K562 (cell line): ENCODE data around the gene LIMS1. TPM values are rescaled to one million over a fixed set of nuclear protein-coding genes. Genes with fewer than 3 reads are reported as not detected.

Experiments used
- ADNP ChIP-seq: fragments of 200-800 bp; sonication (Bioruptor generic); IDR thresholded peaks from 2 replicates; pipeline ENCODE4 v1.6.1; 2016; ENCODE audit warnings: missing genetic modification characterization, missing compliant biosample characterization
- CHD1 ChIP-seq: fragments of 200-600 bp; sonication (generic); IDR thresholded peaks from one replicate; pipeline ENCODE4 v1.6.1; 2012; ENCODE audit warnings: mild to moderate bottlenecking, moderate library complexity, low read length, inconsistent platforms
- DPF2 ChIP-seq: fragments of 450-650 bp; IDR thresholded peaks from 2 replicates; pipeline ENCODE4 v1.6.1; 2016
- ERF ChIP-seq: fragments of 450-650 bp; formaldehyde crosslinking; IDR thresholded peaks from 2 replicates; pipeline ENCODE4 v1.4.0; 2020; ENCODE audit warnings: mild to moderate bottlenecking, mixed read lengths
- HES1 ChIP-seq: fragments of 450-650 bp; IDR thresholded peaks from 2 replicates; pipeline ENCODE4 v1.6.1; 2016; ENCODE audit warnings: low read depth, mild to moderate bottlenecking, moderate library complexity
- LEF1 ChIP-seq: fragments of 450-650 bp; IDR thresholded peaks from 2 replicates; pipeline ENCODE4 v1.6.1; 2016; ENCODE audit warnings: mild to moderate bottlenecking
- NFIC ChIP-seq: fragments of 450-650 bp; IDR thresholded peaks from 2 replicates; pipeline ENCODE4 v1.6.1; 2017; ENCODE audit warnings: mild to moderate bottlenecking, inconsistent platforms
- NR2C1 ChIP-seq, 2 experiments: fragments of 450-650 bp; IDR thresholded peaks; 2 replicates each; pipeline ENCODE4 v1.6.1; 2017; ENCODE audit warnings: mild to moderate bottlenecking in 2 of 2, antibody characterized with exemption in 1 of 2, inconsistent platforms in 1 of 2, missing compliant biosample characterization in 1 of 2, missing genetic modification characterization in 1 of 2
- NR4A1 ChIP-seq, 2 experiments: fragments of 250-450 bp in 1 of 2; fragments of 450-650 bp in 1 of 2; sonication (Bioruptor Pico) in 1 of 2; IDR thresholded peaks; 2 replicates each; pipeline versions ENCODE4 v1.4.0 to v1.6.1; 2016 to 2020; ENCODE audit warnings: mild to moderate bottlenecking in 2 of 2, missing compliant biosample characterization in 1 of 2, missing genetic modification characterization in 1 of 2, moderate library complexity in 1 of 2
- RBM39 ChIP-seq: fragments of 200-400 bp; formaldehyde crosslinking; optimal IDR thresholded peaks from 2 replicates; pipeline ENCODE3; 2018; ENCODE audit warnings: low read depth, low read length
- SIX5 ChIP-seq, 2 experiments: IDR thresholded peaks; 2 replicates each; pipeline ENCODE4 v1.6.1; 2011; ENCODE audit warnings: low read length in 2 of 2, borderline replicate concordance in 1 of 2, low read depth in 1 of 2, mild to moderate bottlenecking in 1 of 2, moderate library complexity in 1 of 2; ENCODE audit not compliant: insufficient read depth in 1 of 2
- SNRNP70 ChIP-seq: fragments of 200-400 bp; formaldehyde crosslinking; optimal IDR thresholded peaks from 2 replicates; pipeline ENCODE3; 2017; ENCODE audit warnings: low read depth, low read length
- TAL1 ChIP-seq: fragments of 450-650 bp; IDR thresholded peaks from 2 replicates; pipeline ENCODE4 v1.6.1; 2016; ENCODE audit warnings: mild to moderate bottlenecking
- TEAD4 ChIP-seq, 2 experiments: sonication (generic) in 1 of 2; formaldehyde crosslinking in 1 of 2; IDR thresholded peaks; 2 replicates each; pipeline versions ENCODE4 v1.6.1 to v1.8.0; 2012 to 2022; ENCODE audit warnings: borderline replicate concordance in 1 of 2, inconsistent platforms in 1 of 2, low read length in 1 of 2, mild to moderate bottlenecking in 1 of 2, missing genetic modification reagents in 1 of 2
- ZKSCAN1 ChIP-seq: fragments of 150-350 bp; IDR thresholded peaks from 2 replicates; pipeline ENCODE4 v1.6.1; 2016; ENCODE audit warnings: low read depth, low read length
- ZNF277 ChIP-seq: fragments of 250-450 bp; sonication (Bioruptor Pico); IDR thresholded peaks from 2 replicates; pipeline ENCODE4 v1.8.0; 2022; ENCODE audit warnings: inconsistent platforms, mild to moderate bottlenecking, moderate library complexity, borderline replicate concordance
- ZNF282 ChIP-seq: sonication (generic); formaldehyde crosslinking; IDR thresholded peaks from 2 replicates; pipeline ENCODE4 v1.8.1; 2023; ENCODE audit warnings: missing genetic modification reagents
- ZNF316 ChIP-seq: fragments of 450-650 bp; IDR thresholded peaks from 2 replicates; pipeline ENCODE4 v1.6.1; 2016
- ZNF639 ChIP-seq, 2 experiments: fragments of 200-800 bp in 1 of 2; sonication (Bioruptor generic) in 1 of 2; sonication (generic) in 1 of 2; formaldehyde crosslinking in 1 of 2; IDR thresholded peaks in 1 of 2; conservative IDR thresholded peaks in 1 of 2; 2 replicates each; pipeline versions ENCODE4 v1.5.0 to v1.6.1; 2016 to 2020; ENCODE audit warnings: missing compliant biosample characterization in 1 of 2, missing genetic modification characterization in 1 of 2, missing genetic modification reagents in 1 of 2
- ZSCAN32 ChIP-seq: fragments of 450-650 bp; formaldehyde crosslinking; IDR thresholded peaks from 2 replicates; pipeline ENCODE4 v1.4.0; 2020; ENCODE audit warnings: mild to moderate bottlenecking, moderate library complexity
- polyA plus RNA-seq, 8 experiments: library from polyadenylated mRNA; depleted of rRNA in 4 of 8; stranded (reverse) in 5 of 8; unstranded in 3 of 8; fragments of >200 nt; fragmentation: Nextera tagmentation in 2 of 8; fragmentation: Illumina TruSeq in 1 of 8; extraction: Ambion mirVana in 2 of 8; extraction: Trizol in 1 of 8; gene quantifications; 2 replicates each; pipeline versions ENCODE4 v1.2.1 to v1.2.3, GENCODE V29; 2011 to 2014; ENCODE audit warnings: inconsistent platforms in 1 of 8, missing spikeins in 1 of 8
- total RNA-seq, 7 experiments: library from RNA; depleted of rRNA in 6 of 7; stranded (reverse); fragments of >200 nt in 6 of 7; fragmentation: Illumina TruSeq in 2 of 7; extraction: Trizol in 2 of 7; gene quantifications; 2 replicates each; pipeline versions ENCODE4 v1.2.1 to v1.2.3, GENCODE V29; 2011 to 2021; ENCODE audit warnings: low replicate concordance in 1 of 7
- TF ChIP-seq, protein P1 (sequence below): fragments of 250-450 bp; sonication (Bioruptor Pico); IDR thresholded peaks from 2 replicates; pipeline ENCODE4 v1.8.0; 2021; ENCODE audit warnings: mild to moderate bottlenecking, moderate library complexity

LIMS1 gene
- total and polyA plus RNA-seq, 9 of the 15 experiments (the other 6 are each of a cell fraction or from before 2014, with no cell fraction given): 52.8 to 134 (median 81.0) TPM

- TF ChIP-seq SIX5 (IDR thresholded peaks at IDR 0.05; ENCODE audit: borderline replicate concordance in 1 of 2, insufficient read depth in 1 of 2, low read depth in 1 of 2, low read length in 2 of 2) (no peak), HES1 (no peak), CHD1 (no peak), SNRNP70 (no peak), RBM39 (no peak), ZNF282 (CRISPR knock-in tag) (no peak), ZNF277 (no peak), ZSCAN32 (CRISPR knock-in tag) (no peak), ZKSCAN1 (no peak), ZNF639 (CRISPR knock-in tag; conservative IDR thresholded peaks at IDR 0.05 in 1 of 2, IDR thresholded peaks at IDR 0.05 in 1 of 2) (no peak), DPF2 (no peak), ZNF316 (peak; percentile 41), TAL1 (peak; percentile 26; the same call in 1 of the 2 replicates), NR2C1 (IDR thresholded peaks at IDR 0.05) (no peak), NR2C1 (tag; IDR thresholded peaks at IDR 0.05) (no peak), ADNP (tag) (no peak), NR4A1 (CRISPR knock-in tag; IDR thresholded peaks at IDR 0.05) (no peak), NR4A1 (tag; IDR thresholded peaks at IDR 0.05) (no peak), TEAD4 (IDR thresholded peaks at IDR 0.05; ENCODE audit: low read length) (0 out of 2 replicates have a peak, but pooled peaks have one; percentile 16), TEAD4 (CRISPR knock-in tag; IDR thresholded peaks at IDR 0.05; ENCODE audit: borderline replicate concordance) (no peak), LEF1 (no peak), NFIC (peak; percentile 19; the same call in 1 of the 2 replicates), ERF (CRISPR knock-in tag) (no peak)
- TF ChIP-seq, protein P1, sequence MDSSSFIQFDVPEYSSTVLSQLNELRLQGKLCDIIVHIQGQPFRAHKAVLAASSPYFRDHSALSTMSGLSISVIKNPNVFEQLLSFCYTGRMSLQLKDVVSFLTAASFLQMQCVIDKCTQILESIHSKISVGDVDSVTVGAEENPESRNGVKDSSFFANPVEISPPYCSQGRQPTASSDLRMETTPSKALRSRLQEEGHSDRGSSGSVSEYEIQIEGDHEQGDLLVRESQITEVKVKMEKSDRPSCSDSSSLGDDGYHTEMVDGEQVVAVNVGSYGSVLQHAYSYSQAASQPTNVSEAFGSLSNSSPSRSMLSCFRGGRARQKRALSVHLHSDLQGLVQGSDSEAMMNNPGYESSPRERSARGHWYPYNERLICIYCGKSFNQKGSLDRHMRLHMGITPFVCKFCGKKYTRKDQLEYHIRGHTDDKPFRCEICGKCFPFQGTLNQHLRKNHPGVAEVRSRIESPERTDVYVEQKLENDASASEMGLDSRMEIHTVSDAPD: no peak
Measured at GRCh38 chr2:108548208-108549003, 14.1 kb downstream of the LIMS1 start (continued).
